Kidney (tissue), 14 donors: ENCODE data around the gene CBR3. TPM values are rescaled to one million over a fixed set of nuclear protein-coding genes. Genes with fewer than 3 reads are reported as not detected.

ENCODE experiments used
- DNase-seq, 5 donors: peaks; one replicate each; pipeline ENCODE4 v3.0.0-alpha.2; 2013 to 2020
- FAIRE-seq: peaks from 2 replicates; lab custom pipeline; 2012; peaks lifted over from hg19 to GRCh38; lab: Jason Lieb, UNC
- H3K27ac ChIP-seq, 2 donors: one replicate each; pipeline ENCODE4 v1.7.0; 2013; ENCODE audit warnings: low read depth in 2 of 2, low read length in 2 of 2, inconsistent platforms in 1 of 2
- H3K27me3 ChIP-seq: one replicate; pipeline ENCODE4 v1.7.1; 2013; ENCODE audit warnings: low read length, inconsistent platforms; ENCODE audit not compliant: control insufficient read depth, insufficient read depth
- H3K36me3 ChIP-seq, 3 donors: one replicate each; pipeline versions ENCODE4 v1.7.0 to v1.7.1; 2013; ENCODE audit warnings: low read length in 3 of 3, control low read depth in 1 of 3, inconsistent platforms in 1 of 3; ENCODE audit not compliant: insufficient read depth in 3 of 3, control insufficient read depth in 2 of 3
- H3K4me1 ChIP-seq, 3 donors: one replicate each; pipeline versions ENCODE4 v1.7.0 to v1.7.1; 2013; ENCODE audit warnings: low read length in 3 of 3, inconsistent platforms in 1 of 3, low read depth in 1 of 3; ENCODE audit not compliant: control insufficient read depth in 2 of 3, insufficient read depth in 2 of 3
- H3K4me3 ChIP-seq, 3 donors: one replicate each; pipeline versions ENCODE4 v1.7.0 to v1.8.1; 2013; ENCODE audit warnings: low read length in 3 of 3, control low read depth in 1 of 3, inconsistent platforms in 1 of 3
- H3K9ac ChIP-seq, 3 donors: one replicate each; pipeline versions ENCODE4 v1.7.0 to v1.7.1; 2013; ENCODE audit warnings: low read length in 3 of 3, control low read depth in 1 of 3, inconsistent platforms in 1 of 3
- H3K9me3 ChIP-seq, 3 donors: one replicate each; pipeline versions ENCODE4 v1.7.0 to v1.7.1; 2013; ENCODE audit warnings: low read length in 3 of 3, control low read depth in 1 of 3, inconsistent platforms in 1 of 3; ENCODE audit not compliant: control insufficient read depth in 2 of 3, insufficient read depth in 1 of 3
- CTCF ChIP-seq: IDR thresholded peaks from 3 replicates; pipeline ENCODE4 v1.5.1; 2012; ENCODE audit warnings: mild to moderate bottlenecking, moderate library complexity, borderline replicate concordance; ENCODE audit not compliant: insufficient read depth; ENCODE audit errors: extremely low read depth
- intact Hi-C: fragments of 100-400 bp; cut with DNase I; formaldehyde crosslinking; loops from one replicate; pipeline ENCODE4 v1.11.1; 2022
- polyA plus RNA-seq: library from polyadenylated mRNA; stranded (reverse); fragments of 350-450 nt; fragmentation: Illumina TruSeq; extraction: RNeasy Lipid Tissue Mini Kit (QIAGEN cat#74804); gene quantifications from one replicate; pipeline ENCODE4 v1.2.3, GENCODE V29; 2014; ENCODE audit warnings: low read depth, low replicate concordance; ENCODE audit not compliant: insufficient read depth
- total RNA-seq: library from RNA; stranded (reverse); fragmentation: NEBNext Ultra II Directional; extraction: Animal tissue kit (Norgen Biotek cat#: 25700); gene quantifications from one replicate; pipeline ENCODE4 v1.2.1, GENCODE V29; 2021
- donor health status: control.
- donor health status: control.
- donor health status: control.
- donor health status: control.
- donor health status: control.
- donor health status: DM: yes; HTN: yes; CAD: no.
- donor health status: Normal renal cell carcinoma (clear cell type).

Gene CBR3
- total and polyA plus RNA-seq, 2 donors from 2014 or later, result 2.6 to 5.9 TPM

GRCh38 chr21:36185523-36185922 is 50.6 kb downstream of the CBR3 start:
- H3K9ac ChIP-seq, result no peak overlapping the region
- peak in 1 of 5 donors; percentile 9 for DNase-seq
- no peaks in the 10 kb centered on the region for H3K36me3 ChIP-seq
- TF ChIP-seq CTCF, result no peak
- intact Hi-C loops, result no loop called here
- H3K9me3 ChIP-seq, result no peaks in the 10 kb centered on the region
- H3K27me3 ChIP-seq, result no peaks in the 10 kb centered on the region
- peaks cover 0 to 5% (median 5%) of the 10 kb centered on the region in 3 donors for H3K4me1 ChIP-seq
- no peak overlapping the region for H3K27ac ChIP-seq
- no peak overlapping the region for H3K4me3 ChIP-seq
- FAIRE-seq, result no peak

DNA sequence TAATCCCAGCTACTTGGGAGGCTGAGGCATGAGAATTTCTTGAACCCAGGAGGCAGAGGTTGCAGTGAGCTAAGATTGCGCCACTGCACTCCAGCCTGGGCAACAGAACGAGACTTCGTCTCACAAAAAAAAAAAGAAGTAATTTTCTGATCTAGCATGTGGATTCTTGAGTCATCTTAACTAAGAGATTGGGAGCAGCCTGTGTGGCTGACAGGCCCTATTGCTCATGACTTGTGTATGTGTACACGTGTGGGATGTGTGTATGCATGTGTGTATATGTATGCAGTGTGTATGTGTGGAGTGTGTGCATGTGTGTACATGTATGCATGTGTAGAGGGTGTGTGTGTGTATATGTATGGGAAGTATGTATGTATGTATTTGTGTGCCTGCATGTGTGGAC is 51.2 kb downstream of the CBR3 start:
- Histone ChIP-seq H3K27ac (no peak overlapping the region), H3K36me3 (no peaks in the 10 kb centered on the region), H3K27me3 (no peaks in the 10 kb centered on the region), H3K9ac (no peak overlapping the region), H3K4me3 (no peak overlapping the region), H3K4me1 (peaks cover 0 to 5% (median 5%) of the 10 kb centered on the region in 3 donors), H3K9me3 (no peaks in the 10 kb centered on the region)
- DNase-seq (no peak), FAIRE-seq (no peak)
- intact Hi-C loops, result no loop called here
- TF ChIP-seq CTCF, result no peak

GRCh38 chr21:36186506-36187399 is 51.9 kb downstream of the CBR3 start:
- H3K9ac ChIP-seq, result no peak overlapping the region
- FAIRE-seq, result no peak
- intact Hi-C loops, result no loop called here

More at GRCh38 chr21:36186506-36187399, 51.9 kb downstream of the CBR3 start:
- TF ChIP-seq CTCF, result no peak
- DNase-seq, result peak in 1 of 5 donors; percentile 49
- H3K27ac ChIP-seq, result no peak overlapping the region
- no peak overlapping the region for H3K4me3 ChIP-seq
- H3K4me1 ChIP-seq, result peaks cover 0 to 5% (median 5%) of the 10 kb centered on the region in 3 donors
- no peaks in the 10 kb centered on the region for H3K9me3 ChIP-seq
- H3K27me3 ChIP-seq, result no peaks in the 10 kb centered on the region
- no peaks in the 10 kb centered on the region for H3K36me3 ChIP-seq
